Measurements from ENCODE around the gene PARP8.
A peak's percentile ranks its signal among the peaks of the same experiment; 100 is the strongest.
"Not testable (repeated sequence)": the region's sequence is repeated elsewhere in the genome, so short reads cannot be mapped to it uniquely, and the experiment has no call there.

Gene PARP8

DNA sequence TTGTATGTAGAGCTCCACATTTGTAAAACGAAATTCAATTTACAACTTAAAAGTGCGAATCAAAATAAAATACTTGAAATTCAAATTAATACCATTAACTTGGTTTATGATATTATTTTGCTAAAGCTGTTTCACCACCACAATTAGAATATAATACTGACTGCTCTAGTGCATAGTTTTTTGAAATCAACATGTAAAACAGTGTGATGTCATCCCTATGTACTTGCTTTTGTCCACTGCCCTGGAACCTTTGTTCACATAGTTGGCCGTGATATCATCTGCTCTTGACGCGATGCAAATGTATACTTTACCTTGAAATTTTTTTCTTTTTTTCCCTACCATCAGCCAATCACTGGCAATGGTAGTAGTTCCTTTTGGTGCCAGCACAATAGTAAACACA, 125.4 kb downstream of the PARP8 start:
- DNase-seq = no peak

DNA sequence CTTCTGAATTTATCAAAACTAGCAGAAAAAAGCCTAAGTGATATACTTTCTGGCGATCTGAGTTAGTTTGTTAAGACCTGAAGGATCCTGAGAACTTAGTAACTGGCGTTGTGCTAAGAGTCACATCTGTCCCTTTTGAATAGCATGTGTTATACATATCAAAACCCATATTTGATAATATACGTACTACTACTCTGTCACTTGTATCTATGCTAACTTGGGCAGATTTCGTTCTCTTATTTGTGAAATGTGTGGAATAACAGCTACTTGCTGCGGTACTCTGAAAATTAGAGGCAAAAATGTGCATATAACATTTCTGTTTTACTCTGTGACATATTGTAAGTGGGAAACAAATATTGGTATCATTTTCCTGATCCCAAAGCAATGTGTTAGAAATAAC, 126.4 kb downstream of the PARP8 start:
- no peak for DNase-seq

DNA sequence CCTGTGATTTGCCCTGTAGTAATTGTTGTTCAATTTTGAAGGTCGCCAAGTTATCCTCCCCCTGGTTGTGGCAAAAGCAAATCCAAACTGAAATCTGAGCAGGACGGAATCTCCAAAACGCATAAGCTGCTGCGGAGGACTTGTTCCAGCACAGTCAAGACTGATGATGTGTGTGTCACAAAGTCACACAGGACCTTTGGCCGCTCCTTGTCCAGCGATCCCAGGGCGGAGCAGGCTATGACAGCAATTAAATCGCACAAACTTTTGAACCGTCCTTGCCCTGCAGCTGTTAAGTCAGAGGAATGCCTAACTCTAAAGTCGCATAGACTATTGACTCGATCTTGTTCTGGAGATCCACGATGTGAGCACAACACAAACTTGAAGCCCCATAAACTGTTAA, 128.4 kb downstream of the PARP8 start:
- no peak for DNase-seq

- no peak for DNase-seq
These were observed 131.6 kb downstream of the PARP8 start for GRCh38 chr5:50798002-50798401.

DNA sequence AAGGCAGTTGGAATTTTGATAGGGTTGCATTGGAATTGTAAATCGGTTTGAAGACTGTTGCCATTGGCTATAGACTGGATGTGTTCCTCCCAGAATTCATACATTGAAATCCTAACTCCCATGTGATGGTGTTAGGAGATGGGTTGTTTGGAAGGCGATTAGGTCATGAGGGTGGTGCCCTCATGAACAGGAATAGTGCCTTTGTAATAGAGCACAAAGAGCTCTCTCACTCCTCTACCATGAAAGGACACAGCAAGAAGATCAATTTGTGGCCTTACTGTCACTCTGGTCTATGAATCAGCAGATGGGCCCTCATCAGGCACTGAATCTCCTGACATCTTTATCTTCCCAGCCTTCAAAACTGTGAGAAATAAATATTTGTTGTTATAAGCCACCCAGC, 133.2 kb downstream of the PARP8 start:
- DNase-seq = no peak

- DNase-seq = no peak
These were observed 134.0 kb downstream of the PARP8 start for GRCh38 chr5:50800410-50800809.

GRCh38 chr5:50807661-50808060, 141.2 kb downstream of the PARP8 start:
- DNase-seq = peak in 1 of 2 experiments; percentile 0

- no peak for DNase-seq
These were observed 142.0 kb downstream of the PARP8 start for GRCh38 chr5:50808406-50808805.

- not testable (repeated sequence) for DNase-seq
These were observed 145.3 kb downstream of the PARP8 start for GRCh38 chr5:50811746-50812145.

- DNase-seq = no peak
These were observed 147.3 kb downstream of the PARP8 start for GRCh38 chr5:50813691-50814090.

DNA sequence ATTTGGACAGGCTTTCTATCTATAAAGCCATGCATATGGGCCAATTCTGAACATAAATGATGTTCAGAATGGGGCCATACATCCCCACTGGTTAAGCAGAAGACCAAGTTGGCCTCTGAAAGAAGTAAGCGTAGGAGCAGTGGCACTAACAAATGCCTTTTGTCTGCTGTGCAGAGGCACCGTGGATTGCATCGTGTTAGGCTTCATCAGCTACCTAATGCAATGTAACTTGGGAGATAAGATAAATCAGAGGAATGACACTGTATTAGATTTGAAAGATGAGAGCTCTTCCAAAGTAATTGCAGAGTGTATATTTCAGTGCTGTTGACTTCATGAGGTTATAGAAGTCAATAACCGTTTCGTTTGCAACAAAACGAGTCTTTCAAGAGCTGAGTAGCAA, 148.1 kb downstream of the PARP8 start:
- DNase-seq = no peak

DNA sequence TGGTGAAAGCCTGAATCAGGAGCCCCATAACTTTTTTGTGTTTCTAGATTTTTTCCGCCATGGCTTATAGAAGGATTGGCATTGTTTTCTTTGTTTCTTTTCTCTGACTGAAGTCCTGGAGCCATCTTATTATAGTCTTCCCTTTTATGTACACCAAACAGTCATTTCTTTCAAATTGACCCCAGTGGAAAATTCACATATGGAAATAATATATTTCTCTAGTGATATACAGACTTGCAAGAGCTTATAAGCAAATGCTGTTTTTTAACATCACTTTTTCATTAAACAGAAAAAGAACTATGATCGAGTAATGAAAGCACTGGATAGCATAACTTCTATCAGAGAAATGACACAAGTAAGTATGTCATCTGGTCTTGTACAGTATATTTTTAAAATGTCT, 155.6 kb downstream of the PARP8 start:
- no peak for DNase-seq

GRCh38 chr5:50822761-50823160, 156.3 kb downstream of the PARP8 start:
- DNase-seq = no peak

GRCh38 chr5:50823568-50823967, 157.1 kb downstream of the PARP8 start:
- DNase-seq = no peak

- DNase-seq = no peak
These were observed 157.7 kb downstream of the PARP8 start for GRCh38 chr5:50824109-50824508.

GRCh38 chr5:50827516-50828247, 161.2 kb downstream of the PARP8 start:
- no peak for DNase-seq

GRCh38 chr5:50829023-50829422, 162.6 kb downstream of the PARP8 start:
- no peak for DNase-seq

DNA sequence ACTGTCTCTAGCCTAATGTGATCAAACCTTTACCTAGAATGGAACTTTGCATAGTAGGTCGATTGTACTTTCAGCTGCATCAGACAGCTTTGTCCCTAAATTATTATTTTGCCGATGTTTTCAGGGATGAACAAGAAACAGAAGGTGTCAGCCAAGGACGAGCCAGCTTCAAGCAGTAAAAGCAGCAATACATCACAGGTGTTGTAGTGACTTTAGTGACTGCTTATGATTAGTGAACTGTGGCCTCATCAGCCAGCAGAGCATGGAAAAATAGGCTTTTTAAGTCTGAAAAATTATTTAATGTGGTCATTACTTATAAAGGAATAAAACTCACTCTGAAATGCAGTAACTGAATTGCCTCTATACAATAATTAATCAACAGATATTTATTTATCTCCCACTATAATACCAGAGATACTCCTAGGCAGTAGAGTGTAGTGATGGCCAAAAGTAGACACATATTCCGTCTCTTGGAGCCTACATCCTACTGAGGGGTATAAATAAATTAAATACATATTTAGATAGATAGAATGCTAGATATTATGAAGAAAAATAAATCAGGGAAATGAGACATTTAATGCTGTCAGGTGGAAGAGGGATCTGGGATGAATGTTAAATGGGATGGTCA, 166.3 kb downstream of the PARP8 start:
- no peak for DNase-seq

DNA sequence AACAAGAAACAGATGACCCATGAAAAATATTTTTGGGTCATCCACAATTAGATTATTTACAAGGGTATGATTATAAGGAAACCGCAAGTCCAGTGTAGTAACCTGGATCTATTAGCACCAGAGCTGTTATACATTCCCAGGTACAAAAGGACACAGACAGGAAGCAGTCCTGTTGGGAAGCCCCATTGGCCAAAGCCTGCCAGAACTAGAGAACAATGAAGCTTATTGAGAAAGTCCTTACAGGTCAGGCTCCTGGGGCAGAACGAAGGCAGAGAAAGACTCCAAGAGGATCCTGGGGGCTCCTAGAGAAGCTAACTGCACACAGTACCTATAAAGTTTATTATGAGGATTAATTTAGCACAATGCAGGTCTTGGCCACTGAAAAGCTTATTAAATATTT, 169.9 kb downstream of the PARP8 start:
- no peak for DNase-seq

DNA sequence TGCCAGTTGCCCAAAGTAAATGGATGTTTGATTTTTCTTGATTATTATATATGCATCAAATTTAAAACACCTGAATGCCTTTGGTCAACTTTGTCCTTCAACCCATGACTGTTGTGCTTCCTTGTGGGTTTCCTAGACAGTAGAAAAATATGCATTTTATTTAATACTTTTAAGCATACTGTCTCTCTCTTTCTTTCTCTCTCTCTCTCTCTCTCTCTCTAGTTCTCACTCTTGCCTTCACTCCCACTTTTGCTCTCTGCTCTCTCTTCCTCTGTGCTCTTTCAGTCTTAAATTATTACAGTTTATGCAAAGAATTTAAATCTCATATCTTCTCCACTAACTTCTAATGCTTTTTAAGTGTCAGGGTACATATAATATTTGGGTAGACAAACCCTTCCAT, 173.0 kb downstream of the PARP8 start:
- no peak for DNase-seq

- DNase-seq = no peak
These were observed 176.7 kb downstream of the PARP8 start for GRCh38 chr5:50843091-50843490.

DNA sequence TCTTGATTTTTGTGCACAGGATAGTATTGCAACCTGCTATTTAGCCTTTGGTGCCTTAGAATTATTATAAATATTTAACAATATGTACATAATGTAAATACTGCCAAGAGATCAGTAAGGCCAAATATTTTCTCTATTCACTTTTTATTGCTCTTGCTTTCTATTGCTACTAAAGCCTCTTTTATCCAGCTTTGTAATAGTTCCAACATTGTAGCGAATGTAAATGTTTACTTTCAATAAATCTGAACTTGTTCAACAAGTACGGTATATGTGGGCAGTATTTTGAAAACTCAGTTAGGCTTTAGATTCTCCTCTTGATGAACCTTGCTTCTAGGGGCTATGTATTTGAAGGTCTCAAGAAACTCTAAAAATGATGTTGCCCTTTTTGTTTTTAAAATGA, 179.8 kb downstream of the PARP8 start:
- DNase-seq = no peak

GRCh38 chr5:50849554-50849953, 183.1 kb downstream of the PARP8 start:
- no peak for DNase-seq

- DNase-seq = no peak
These were observed 186.7 kb downstream of the PARP8 start for GRCh38 chr5:50853151-50853550.

GRCh38 chr5:50854082-50854481, 187.6 kb downstream of the PARP8 start:
- no peak for DNase-seq

Measured in NCI-H2081 (cell line).